ENCODE data around the gene RMND5B.

- TF ChIP-seq CTCF (IDR thresholded peaks at IDR 0.05), result no peak
- TF ChIP-seq POLR2A (IDR thresholded peaks at IDR 0.05), result no peak
Observed at GRCh38 chr5:178180141-178180863, 49.5 kb downstream of the RMND5B start.

All from vagina (tissue), 2 donors.